ENCODE data around the gene FAM193A. TPM values are rescaled to one million over a fixed set of nuclear protein-coding genes. Genes with fewer than 3 reads are reported as not detected.

Gene FAM193A
- polyA plus RNA-seq, 1 donor (not counting 4 experiments of a cell fraction or from before 2014, with no cell fraction given), result 3.6 TPM

DNA sequence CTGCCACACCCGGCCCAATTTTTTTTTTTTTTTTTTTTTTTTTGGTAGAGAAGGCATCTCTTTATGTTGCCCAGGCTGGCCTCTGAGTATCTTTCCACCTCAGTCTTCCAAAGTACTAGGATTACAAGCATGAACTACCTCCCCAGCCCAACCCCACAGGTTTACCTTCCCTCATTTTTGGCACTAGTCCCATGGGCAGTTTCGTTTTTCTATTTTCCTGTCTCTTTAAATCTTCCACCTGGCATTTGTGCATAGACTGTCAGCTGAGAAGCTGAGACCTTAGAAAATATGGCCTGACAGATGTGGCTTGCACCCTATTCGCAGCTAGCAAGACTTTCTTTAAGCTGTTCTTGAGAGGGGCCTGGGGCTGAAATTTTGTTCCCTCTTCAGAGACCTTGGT lies 191.8 kb downstream of the FAM193A start:
- Histone ChIP-seq H3K27ac (ENCODE audit: control insufficient read depth, insufficient read depth, low read length) (no peak overlapping the region), H3K4me3 (ENCODE audit: control insufficient read depth in 2 of 3, extremely low read depth in 1 of 3, insufficient read depth in 2 of 3, low read depth in 1 of 3, low read length in 3 of 3) (no peak overlapping the region), H3K79me2 (ENCODE audit: control insufficient read depth, insufficient read depth, low read length) (no peaks in the 10 kb centered on the region), H3K9ac (ENCODE audit: control insufficient read depth, extremely low read depth, insufficient read depth, low read length) (no peak overlapping the region), H3K4me2 (ENCODE audit: control insufficient read depth, extremely low read depth, insufficient read depth, low read depth, low read length) (no peak overlapping the region), H3K36me3 (ENCODE audit: control insufficient read depth in 2 of 2, extremely low read depth in 1 of 2, insufficient read depth in 2 of 2, low read length in 2 of 2) (peaks cover 11 to 14% of the 10 kb centered on the region in 2 experiments), H3K9me1 (ENCODE audit: control insufficient read depth, extremely low read depth, insufficient read depth, low read length) (no peaks in the 10 kb centered on the region), H3K27me3 (ENCODE audit: control insufficient read depth, extremely low read depth, insufficient read depth, low read length) (no peaks in the 10 kb centered on the region), H4K20me1 (ENCODE audit: control insufficient read depth, extremely low read depth, insufficient read depth, low read length) (no peaks in the 10 kb centered on the region), H2AFZ (ENCODE audit: control insufficient read depth, low read length) (no peak overlapping the region), H3K9me3 (ENCODE audit: control insufficient read depth, low read depth, low read length) (no peaks in the 10 kb centered on the region), H3K4me1 (ENCODE audit: control insufficient read depth, extremely low read depth, insufficient read depth, low read length) (no peaks in the 10 kb centered on the region)
- DNase-seq (ENCODE audit: low read depth, low spot score), result no peak
- dilution Hi-C loops (cut with MboI; ENCODE audit: extremely low pct_ligation_motif_present, low sequenced_read_pairs), result no loop called here
- TF ChIP-seq, protein P1, sequence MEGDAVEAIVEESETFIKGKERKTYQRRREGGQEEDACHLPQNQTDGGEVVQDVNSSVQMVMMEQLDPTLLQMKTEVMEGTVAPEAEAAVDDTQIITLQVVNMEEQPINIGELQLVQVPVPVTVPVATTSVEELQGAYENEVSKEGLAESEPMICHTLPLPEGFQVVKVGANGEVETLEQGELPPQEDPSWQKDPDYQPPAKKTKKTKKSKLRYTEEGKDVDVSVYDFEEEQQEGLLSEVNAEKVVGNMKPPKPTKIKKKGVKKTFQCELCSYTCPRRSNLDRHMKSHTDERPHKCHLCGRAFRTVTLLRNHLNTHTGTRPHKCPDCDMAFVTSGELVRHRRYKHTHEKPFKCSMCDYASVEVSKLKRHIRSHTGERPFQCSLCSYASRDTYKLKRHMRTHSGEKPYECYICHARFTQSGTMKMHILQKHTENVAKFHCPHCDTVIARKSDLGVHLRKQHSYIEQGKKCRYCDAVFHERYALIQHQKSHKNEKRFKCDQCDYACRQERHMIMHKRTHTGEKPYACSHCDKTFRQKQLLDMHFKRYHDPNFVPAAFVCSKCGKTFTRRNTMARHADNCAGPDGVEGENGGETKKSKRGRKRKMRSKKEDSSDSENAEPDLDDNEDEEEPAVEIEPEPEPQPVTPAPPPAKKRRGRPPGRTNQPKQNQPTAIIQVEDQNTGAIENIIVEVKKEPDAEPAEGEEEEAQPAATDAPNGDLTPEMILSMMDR (optimal IDR thresholded peaks at IDR 0.05 in 1 of 3, IDR thresholded peaks at IDR 0.05 in 1 of 3, conservative IDR thresholded peaks at IDR 0.05 in 1 of 3; ENCODE audit: extremely low read depth in 1 of 3, insufficient read depth in 2 of 3, low read length in 3 of 3), result no peak
- TF ChIP-seq EZH2 (IDR thresholded peaks at IDR 0.05; ENCODE audit: low read length), result no peak
- FAIRE-seq, result no peak

DNA sequence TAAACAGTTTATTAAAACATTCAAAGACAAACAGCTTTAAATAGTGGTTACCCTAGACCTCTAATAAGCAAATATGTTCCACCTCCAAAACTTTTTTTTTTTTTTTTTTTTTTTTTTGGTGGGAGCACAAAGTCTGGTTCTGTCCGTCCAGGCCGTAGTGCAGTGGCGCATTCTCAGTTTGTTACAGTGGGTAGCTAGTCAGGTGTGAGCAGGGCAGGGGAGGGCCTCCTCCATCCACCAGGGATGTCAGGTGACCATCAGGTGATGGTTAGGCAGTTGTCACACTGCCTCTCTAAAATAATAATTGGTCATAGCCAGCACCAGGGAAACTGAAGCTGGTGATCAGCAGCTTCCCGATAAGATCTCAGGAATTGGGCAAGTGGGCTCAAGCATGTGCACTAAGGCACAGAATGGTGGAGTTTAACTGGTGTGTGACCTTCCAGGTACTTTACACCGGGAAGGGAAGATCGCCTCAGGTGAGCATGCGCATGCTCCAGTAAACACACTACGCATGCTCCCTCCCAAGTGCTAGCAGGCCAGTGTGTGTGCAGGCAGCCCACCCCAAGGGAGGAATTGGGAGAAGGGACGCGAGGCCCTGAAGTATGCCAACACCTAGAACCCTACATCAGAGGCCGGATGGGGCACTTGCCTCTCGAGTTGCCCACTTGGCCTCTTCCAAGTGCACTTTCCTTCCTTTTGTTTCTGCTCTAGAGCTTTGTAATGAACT lies 192.5 kb downstream of the FAM193A start:
- H3K79me2 ChIP-seq (ENCODE audit: control insufficient read depth, insufficient read depth, low read length), result no peaks in the 10 kb centered on the region
- no peak overlapping the region for H3K27ac ChIP-seq (ENCODE audit: control insufficient read depth, insufficient read depth, low read length)
- TF ChIP-seq, protein P1 (optimal IDR thresholded peaks at IDR 0.05 in 1 of 3, IDR thresholded peaks at IDR 0.05 in 1 of 3, conservative IDR thresholded peaks at IDR 0.05 in 1 of 3; ENCODE audit: extremely low read depth in 1 of 3, insufficient read depth in 2 of 3, low read length in 3 of 3), result no peak
- no peak for TF ChIP-seq EZH2 (IDR thresholded peaks at IDR 0.05; ENCODE audit: low read length)
- no peak overlapping the region for H3K4me3 ChIP-seq (ENCODE audit: control insufficient read depth in 2 of 3, extremely low read depth in 1 of 3, insufficient read depth in 2 of 3, low read depth in 1 of 3, low read length in 3 of 3)
- H3K36me3 ChIP-seq (ENCODE audit: control insufficient read depth in 2 of 2, extremely low read depth in 1 of 2, insufficient read depth in 2 of 2, low read length in 2 of 2), result peaks cover 11 to 15% of the 10 kb centered on the region in 2 experiments
- dilution Hi-C loops (cut with MboI; ENCODE audit: extremely low pct_ligation_motif_present, low sequenced_read_pairs), result no loop called here
- no peaks in the 10 kb centered on the region for H4K20me1 ChIP-seq (ENCODE audit: control insufficient read depth, extremely low read depth, insufficient read depth, low read length)
- no peaks in the 10 kb centered on the region for H3K4me1 ChIP-seq (ENCODE audit: control insufficient read depth, extremely low read depth, insufficient read depth, low read length)
- FAIRE-seq (no peak), DNase-seq (ENCODE audit: low read depth, low spot score) (no peak)
- H2AFZ ChIP-seq (ENCODE audit: control insufficient read depth, low read length), result no peak overlapping the region
- H3K9ac ChIP-seq (ENCODE audit: control insufficient read depth, extremely low read depth, insufficient read depth, low read length), result no peak overlapping the region
- H3K9me1 ChIP-seq (ENCODE audit: control insufficient read depth, extremely low read depth, insufficient read depth, low read length), result no peaks in the 10 kb centered on the region
- no peak overlapping the region for H3K4me2 ChIP-seq (ENCODE audit: control insufficient read depth, extremely low read depth, insufficient read depth, low read depth, low read length)
- no peaks in the 10 kb centered on the region for H3K27me3 ChIP-seq (ENCODE audit: control insufficient read depth, extremely low read depth, insufficient read depth, low read length)
- H3K9me3 ChIP-seq (ENCODE audit: control insufficient read depth, low read depth, low read length), result no peaks in the 10 kb centered on the region
